Activated B cell treated with CpG ODN at 0.5 μM for 24 hours (primary cell): ENCODE data around the gene OR5B12. TPM values are rescaled to one million over a fixed set of nuclear protein-coding genes. Genes with fewer than 3 reads are reported as not detected.

ENCODE experiments used
- ATAC-seq: fragments of 200-7000 bp; cut with Tn5 transposase; one replicate; pipeline ENCODE4 v1.10.0; 2021; ENCODE audit warnings: low read depth, mild to moderate bottlenecking, moderate library complexity
- CTCF ChIA-PET: fragments of 350-600 bp; sonication (Branson Sonifier 250); formaldehyde crosslinking; loops from one replicate; lab custom pipeline; 2021; ENCODE audit warnings: antibody characterized with exemption; lab: Charles Lee
- POLR2A ChIA-PET: fragments of 350-600 bp; sonication (Branson Sonifier 250); formaldehyde crosslinking; loops from one replicate; lab custom pipeline; 2021; ENCODE audit warnings: antibody characterized with exemption; lab: Charles Lee
- DNase-seq: peaks from one replicate; pipeline ENCODE4 v3.0.0; 2022
- H3K27ac Mint-ChIP-seq: one replicate; pipeline ENCODE4 v1.8.0; 2020; ENCODE audit warnings: mixed read lengths
- H3K27me3 Mint-ChIP-seq: one replicate; pipeline ENCODE4 v1.8.0; 2021; ENCODE audit warnings: mixed read lengths
- H3K36me3 Mint-ChIP-seq: one replicate; pipeline ENCODE4 v1.8.0; 2021; ENCODE audit warnings: low read depth, mixed read lengths
- H3K4me1 Mint-ChIP-seq: one replicate; pipeline ENCODE4 v1.8.0; 2021; ENCODE audit warnings: mixed read lengths
- H3K4me3 Mint-ChIP-seq: one replicate; pipeline ENCODE4 v1.8.0; 2020; ENCODE audit warnings: mild to moderate bottlenecking, mixed read lengths
- H3K9me3 Mint-ChIP-seq: one replicate; pipeline ENCODE4 v1.8.0; 2020; ENCODE audit warnings: mixed read lengths
- CTCF ChIP-seq: fragments of 200-600 bp; IDR thresholded peaks from one replicate; pipeline ENCODE4 v1.8.0; 2022; ENCODE audit warnings: antibody characterized with exemption, mild to moderate bottlenecking
- intact Hi-C: fragments of 100-400 bp; cut with micrococcal nuclease; formaldehyde crosslinking; loops from one replicate; pipeline ENCODE4 v1.15.1; 2024
- total RNA-seq: library from RNA; stranded (reverse); gene quantifications from 2 replicates; pipeline ENCODE4 v1.2.3, GENCODE V29; 2022

The OR5B12 gene
- total RNA-seq, result not detected in 2 replicates

- TF ChIP-seq CTCF, result no peak
- Mint-ChIP-seq H3K4me1 (no peaks in the 10 kb centered on the region), H3K27ac (no peak within 1 kb of the TSS), H3K4me3 (no peak within 1 kb of the TSS), H3K36me3 (no peaks in the 10 kb centered on the region), H3K9me3 (peaks cover 2% of the 10 kb centered on the region), H3K27me3 (peaks cover 12% of the 10 kb centered on the region)
- ATAC-seq, result no peak
- DNase-seq, result no peak
- intact Hi-C loops, result no loop called here
- ChIA-PET CTCF (no interaction called here), POLR2A (no interaction called here)
Measured at GRCh38 chr11:58442136-58442535, at the start of gene OR5B12. Gene OR5B12 (minus strand): TSS chr11:58442236. CDS start chr11:58440151, 2,085 bp downstream.

GRCh38 chr11:58490827-58491226 is 48.8 kb upstream of the OR5B12 start:
- DNase-seq (no peak), ATAC-seq (no peak)
- Mint-ChIP-seq H3K27me3 (no peaks in the 10 kb centered on the region), H3K4me3 (no peak overlapping the region), H3K9me3 (no peaks in the 10 kb centered on the region), H3K27ac (no peak overlapping the region), H3K4me1 (no peaks in the 10 kb centered on the region), H3K36me3 (no peaks in the 10 kb centered on the region)
- ChIA-PET POLR2A (no interaction called here), CTCF (no interaction called here)
- TF ChIP-seq CTCF, result no peak
- intact Hi-C loops, result no loop called here

GRCh38 chr11:58487170-58487569 is 45.1 kb upstream of the OR5B12 start:
- Mint-ChIP-seq H3K4me1 (no peaks in the 10 kb centered on the region), H3K9me3 (no peaks in the 10 kb centered on the region), H3K27me3 (peaks cover 10% of the 10 kb centered on the region), H3K27ac (no peak overlapping the region), H3K4me3 (no peak overlapping the region), H3K36me3 (no peaks in the 10 kb centered on the region)
- no peak for DNase-seq
- ChIA-PET CTCF (no interaction called here), POLR2A (no interaction called here)
- ATAC-seq, result no peak
- intact Hi-C loops, result no loop called here
- no peak for TF ChIP-seq CTCF

GRCh38 chr11:58485961-58486360 is 43.9 kb upstream of the OR5B12 start:
- POLR2A ChIA-PET, result no interaction called here
- no peaks in the 10 kb centered on the region for H3K4me1 Mint-ChIP-seq

GRCh38 chr11:58471892-58472291 is 29.9 kb upstream of the OR5B12 start:
- ChIA-PET CTCF (no interaction called here), POLR2A (no interaction called here)
- no peak for ATAC-seq
- DNase-seq, result no peak
- intact Hi-C loops, result no loop called here
- Mint-ChIP-seq H3K9me3 (peaks cover 16% of the 10 kb centered on the region), H3K27me3 (peaks cover 14% of the 10 kb centered on the region), H3K4me1 (no peaks in the 10 kb centered on the region), H3K27ac (no peak overlapping the region), H3K36me3 (no peaks in the 10 kb centered on the region), H3K4me3 (no peak overlapping the region)
- TF ChIP-seq CTCF, result no peak

More at GRCh38 chr11:58485961-58486360, 43.9 kb upstream of the OR5B12 start:
- TF ChIP-seq CTCF, result no peak
- CTCF ChIA-PET, result no interaction called here
- Mint-ChIP-seq H3K9me3 (no peaks in the 10 kb centered on the region), H3K36me3 (no peaks in the 10 kb centered on the region), H3K27ac (no peak overlapping the region), H3K27me3 (peaks cover 10% of the 10 kb centered on the region), H3K4me3 (no peak overlapping the region)
- ATAC-seq (no peak), DNase-seq (no peak)
- intact Hi-C loops, result no loop called here
